Stimulated activated CD8-positive, alpha-beta memory T cell treated with anti-CD3 and anti-CD28 coated beads, Interleukin-12 subunit alpha, Interleukin-12 subunit beta, amount 100 ng/mL, for 4 hours (primary cell): ENCODE results near the gene CDX1.

Experiments
- DNase-seq: peaks from one replicate; pipeline ENCODE4 v3.0.0-alpha.2; 2020; ENCODE audit warnings: low read depth

Gene CDX1

GRCh38 chr5:150208187-150209098 is 41.9 kb downstream of the CDX1 start:
- DNase-seq, result no peak

GRCh38 chr5:150209099-150209635 is 42.6 kb downstream of the CDX1 start:
- DNase-seq, result peak; percentile 6

GRCh38 chr5:150210644-150211043 is 44.1 kb downstream of the CDX1 start:
- no peak for DNase-seq

GRCh38 chr5:150211156-150212030 is 44.8 kb downstream of the CDX1 start:
- no peak for DNase-seq

GRCh38 chr5:150213530-150213929 is 47.0 kb downstream of the CDX1 start:
- DNase-seq, result no peak

- DNase-seq, result no peak
Observed at GRCh38 chr5:150214289-150214688, 47.7 kb downstream of the CDX1 start.

- no peak for DNase-seq
Observed at GRCh38 chr5:150215979-150216944, 49.7 kb downstream of the CDX1 start.

GRCh38 chr5:150217038-150217437 is 50.5 kb downstream of the CDX1 start:
- no peak for DNase-seq

- DNase-seq, result peak; percentile 54
Observed at GRCh38 chr5:150217873-150218692, 51.5 kb downstream of the CDX1 start.

GRCh38 chr5:150218693-150219035 is 52.1 kb downstream of the CDX1 start:
- no peak for DNase-seq

GRCh38 chr5:150219142-150219541 is 52.6 kb downstream of the CDX1 start:
- no peak for DNase-seq

- DNase-seq, result no peak
Observed at GRCh38 chr5:150219861-150220260, 53.3 kb downstream of the CDX1 start.

GRCh38 chr5:150221471-150221870 is 54.9 kb downstream of the CDX1 start:
- no peak for DNase-seq

GRCh38 chr5:150222906-150223305 is 56.3 kb downstream of the CDX1 start:
- no peak for DNase-seq

- no peak for DNase-seq
Observed at GRCh38 chr5:150223474-150223873, 56.9 kb downstream of the CDX1 start.

GRCh38 chr5:150224483-150225027 is 58.0 kb downstream of the CDX1 start:
- DNase-seq, result no peak

- no peak for DNase-seq
Observed at GRCh38 chr5:150227036-150227435, 60.5 kb downstream of the CDX1 start.

GRCh38 chr5:150227606-150228273 is 61.2 kb downstream of the CDX1 start:
- DNase-seq, result no peak

GRCh38 chr5:150229571-150229970 is 63.0 kb downstream of the CDX1 start:
- DNase-seq, result no peak

- DNase-seq, result no peak
Observed at GRCh38 chr5:150230842-150231241, 64.3 kb downstream of the CDX1 start.
